ENCODE results near the gene NPAS3.

GRCh38 chr14:33851931-33852330, 913.3 kb downstream of the NPAS3 start:
- TF ChIP-seq EZH2phosphoT487 (IDR thresholded peaks at IDR 0.05; ENCODE audit: borderline replicate concordance), result no peak
- no peak for TF ChIP-seq YY1 (IDR thresholded peaks at IDR 0.05; ENCODE audit: extremely low read depth, insufficient replicate concordance, low read depth, low read length)
- no peak for TF ChIP-seq CTCF (IDR thresholded peaks at IDR 0.05 in 2 of 3, conservative IDR thresholded peaks at IDR 0.05 in 1 of 3; ENCODE audit: borderline replicate concordance in 1 of 3, insufficient read depth in 1 of 3, low read depth in 2 of 3, low read length in 2 of 3)
- TF ChIP-seq POLR2A (IDR thresholded peaks at IDR 0.05; ENCODE audit: borderline replicate concordance, extremely low read depth, insufficient read depth, insufficient read length), result no peak
- no peak for TF ChIP-seq POLR2AphosphoS5 (IDR thresholded peaks at IDR 0.05; ENCODE audit: low read depth, low read length)
- TF ChIP-seq EGR1 (IDR thresholded peaks at IDR 0.05; ENCODE audit: low read depth), result no peak
- TF ChIP-seq TCF7L2 (IDR thresholded peaks at IDR 0.05; ENCODE audit: borderline replicate concordance, extremely low read depth, insufficient read depth, insufficient read length), result no peak
- TF ChIP-seq EZH2 (IDR thresholded peaks at IDR 0.05), result no peak
